Astrocyte (in vitro differentiated cells and primary cell): ENCODE data around the gene GZMM. TPM values are rescaled to one million over a fixed set of nuclear protein-coding genes. Genes with fewer than 3 reads are reported as not detected.
A peak's percentile ranks its signal among the peaks of the same experiment; 100 is the strongest.

Experiments
- DNase-seq: peaks from one replicate; pipeline ENCODE4 v3.0.0-alpha.2; 2010; ENCODE audit warnings: low read depth
- FAIRE-seq: peaks from 2 replicates; lab custom pipeline; 2011; peaks lifted over from hg19 to GRCh38; lab: Jason Lieb, UNC
- H2AFZ ChIP-seq: 2 replicates; pipeline ENCODE4 v1.6.0; 2012; ENCODE audit warnings: low read depth, low read length, inconsistent platforms
- H3K27ac ChIP-seq: 2 replicates; pipeline ENCODE4 v1.5.1; 2011; ENCODE audit warnings: low read depth, low read length, inconsistent platforms
- H3K27me3 ChIP-seq: 2 replicates; pipeline ENCODE4 v1.6.0; 2011; ENCODE audit warnings: low read length, inconsistent platforms; ENCODE audit not compliant: insufficient read depth
- H3K36me3 ChIP-seq: 2 replicates; pipeline ENCODE4 v1.5.1; 2011; ENCODE audit warnings: low read length, inconsistent platforms; ENCODE audit not compliant: insufficient read depth
- H3K4me1 ChIP-seq: 2 replicates; pipeline ENCODE4 v1.5.1; 2011; ENCODE audit warnings: low read length, inconsistent platforms; ENCODE audit not compliant: insufficient read depth
- H3K4me2 ChIP-seq: 2 replicates; pipeline ENCODE4 v1.6.0; 2012; ENCODE audit warnings: low read length, inconsistent platforms
- H3K4me3 ChIP-seq: 2 replicates; pipeline ENCODE4 v1.5.1; 2011; ENCODE audit warnings: low read depth, mild to moderate bottlenecking, low read length, inconsistent platforms; ENCODE audit not compliant: insufficient read depth
- H3K79me2 ChIP-seq: 2 replicates; pipeline ENCODE4 v1.6.0; 2012; ENCODE audit warnings: mild to moderate bottlenecking, low read length, inconsistent platforms; ENCODE audit not compliant: insufficient read depth
- H3K9ac ChIP-seq: 2 replicates; pipeline ENCODE4 v1.6.0; 2012; ENCODE audit warnings: mild to moderate bottlenecking, low read length, inconsistent platforms
- H3K9me3 ChIP-seq: 2 replicates; pipeline ENCODE4 v1.5.1; 2012; ENCODE audit warnings: low read depth, mild to moderate bottlenecking, low read length, inconsistent platforms; ENCODE audit not compliant: insufficient read depth
- H4K20me1 ChIP-seq: 2 replicates; pipeline ENCODE4 v1.6.0; 2012; ENCODE audit warnings: low read length, inconsistent platforms; ENCODE audit not compliant: insufficient read depth
- H3K27ac Mint-ChIP-seq: one replicate; pipeline ENCODE4 v1.8.0; 2021; ENCODE audit warnings: mild to moderate bottlenecking, mixed read lengths; ENCODE audit not compliant: unreplicated experiment
- H3K27me3 Mint-ChIP-seq: one replicate; pipeline ENCODE4 v1.8.0; 2021; ENCODE audit warnings: low read depth, mixed read lengths; ENCODE audit not compliant: unreplicated experiment
- H3K36me3 Mint-ChIP-seq: one replicate; pipeline ENCODE4 v1.8.0; 2021; ENCODE audit warnings: low read depth, mixed read lengths; ENCODE audit not compliant: unreplicated experiment
- H3K4me1 Mint-ChIP-seq: one replicate; pipeline ENCODE4 v1.8.0; 2021; ENCODE audit warnings: low read depth, mixed read lengths; ENCODE audit not compliant: unreplicated experiment
- H3K4me3 Mint-ChIP-seq: one replicate; pipeline ENCODE4 v1.8.0; 2021; ENCODE audit warnings: mild to moderate bottlenecking, moderate library complexity, mixed read lengths; ENCODE audit not compliant: unreplicated experiment
- H3K9me3 Mint-ChIP-seq: one replicate; pipeline ENCODE4 v1.8.0; 2021; ENCODE audit warnings: mild to moderate bottlenecking, mixed read lengths; ENCODE audit not compliant: unreplicated experiment
- EZH2 ChIP-seq: IDR thresholded peaks from 2 replicates; pipeline ENCODE4 v1.6.1; 2012; ENCODE audit warnings: mild to moderate bottlenecking, low read length, inconsistent platforms; ENCODE audit not compliant: insufficient read depth
- total RNA-seq: library from RNA; stranded (reverse); gene quantifications from 2 replicates; pipeline ENCODE4 v1.2.1, GENCODE V29; 2021
- TF ChIP-seq, protein P1 (sequence below): IDR thresholded peaks from 2 replicates; pipeline ENCODE4 v1.5.1; 2011; ENCODE audit warnings: low read depth, mild to moderate bottlenecking, inconsistent platforms, low read length, moderate library complexity; ENCODE audit not compliant: insufficient read depth

Gene GZMM
- total RNA-seq, 1 donor from 2014 or later: 0.70 TPM

DNA sequence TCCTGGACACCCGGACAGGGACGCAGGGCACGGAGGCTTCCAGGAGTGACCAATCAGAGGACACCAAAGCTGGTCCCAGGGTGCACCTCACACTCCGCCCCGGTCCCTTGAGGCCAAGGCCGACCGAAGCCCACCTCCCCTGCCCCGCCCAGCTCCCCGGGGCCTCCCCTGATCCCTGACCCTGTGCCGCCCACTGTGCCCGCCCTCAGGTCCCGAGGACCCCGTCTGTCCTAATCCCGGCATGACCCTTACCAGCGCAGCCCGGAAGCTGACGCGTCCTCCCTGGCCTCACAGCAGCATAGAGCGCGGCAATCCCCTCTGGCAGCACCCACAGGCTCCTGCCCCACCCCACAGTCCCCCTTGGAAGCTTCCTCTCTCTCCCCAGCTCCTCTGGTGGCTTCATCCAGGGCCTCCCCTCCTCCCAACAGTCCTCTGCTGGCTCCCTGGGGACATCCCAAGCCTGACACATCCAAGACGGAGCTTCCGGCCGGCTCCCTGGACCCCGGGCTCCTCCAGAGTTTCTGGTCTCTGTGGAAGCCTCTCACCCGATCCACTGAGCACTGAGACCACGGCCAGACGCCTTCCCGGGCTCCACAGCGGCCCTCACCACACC, 19.7 kb upstream of the GZMM start:
- TF ChIP-seq, protein P1, sequence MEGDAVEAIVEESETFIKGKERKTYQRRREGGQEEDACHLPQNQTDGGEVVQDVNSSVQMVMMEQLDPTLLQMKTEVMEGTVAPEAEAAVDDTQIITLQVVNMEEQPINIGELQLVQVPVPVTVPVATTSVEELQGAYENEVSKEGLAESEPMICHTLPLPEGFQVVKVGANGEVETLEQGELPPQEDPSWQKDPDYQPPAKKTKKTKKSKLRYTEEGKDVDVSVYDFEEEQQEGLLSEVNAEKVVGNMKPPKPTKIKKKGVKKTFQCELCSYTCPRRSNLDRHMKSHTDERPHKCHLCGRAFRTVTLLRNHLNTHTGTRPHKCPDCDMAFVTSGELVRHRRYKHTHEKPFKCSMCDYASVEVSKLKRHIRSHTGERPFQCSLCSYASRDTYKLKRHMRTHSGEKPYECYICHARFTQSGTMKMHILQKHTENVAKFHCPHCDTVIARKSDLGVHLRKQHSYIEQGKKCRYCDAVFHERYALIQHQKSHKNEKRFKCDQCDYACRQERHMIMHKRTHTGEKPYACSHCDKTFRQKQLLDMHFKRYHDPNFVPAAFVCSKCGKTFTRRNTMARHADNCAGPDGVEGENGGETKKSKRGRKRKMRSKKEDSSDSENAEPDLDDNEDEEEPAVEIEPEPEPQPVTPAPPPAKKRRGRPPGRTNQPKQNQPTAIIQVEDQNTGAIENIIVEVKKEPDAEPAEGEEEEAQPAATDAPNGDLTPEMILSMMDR: no peak
- no peak for TF ChIP-seq EZH2
- Histone ChIP-seq H3K9ac (no peak overlapping the region), H3K4me2 (peak overlapping the region; percentile 33), H3K79me2 (no peaks in the 10 kb centered on the region), H3K36me3 (no peaks in the 10 kb centered on the region), H2AFZ (no peak overlapping the region), H3K27me3 (no peaks in the 10 kb centered on the region), H3K9me3 (no peaks in the 10 kb centered on the region), H3K27ac (no peak overlapping the region), H4K20me1 (no peaks in the 10 kb centered on the region), H3K4me1 (no peaks in the 10 kb centered on the region), H3K4me3 (no peak overlapping the region)
- Mint-ChIP-seq H3K9me3 (no peaks in the 10 kb centered on the region), H3K4me3 (no peak overlapping the region), H3K36me3 (peaks cover 6% of the 10 kb centered on the region), H3K27me3 (peaks cover 3% of the 10 kb centered on the region), H3K4me1 (no peaks in the 10 kb centered on the region), H3K27ac (no peak overlapping the region)
- DNase-seq (no peak), FAIRE-seq (no peak)

DNA sequence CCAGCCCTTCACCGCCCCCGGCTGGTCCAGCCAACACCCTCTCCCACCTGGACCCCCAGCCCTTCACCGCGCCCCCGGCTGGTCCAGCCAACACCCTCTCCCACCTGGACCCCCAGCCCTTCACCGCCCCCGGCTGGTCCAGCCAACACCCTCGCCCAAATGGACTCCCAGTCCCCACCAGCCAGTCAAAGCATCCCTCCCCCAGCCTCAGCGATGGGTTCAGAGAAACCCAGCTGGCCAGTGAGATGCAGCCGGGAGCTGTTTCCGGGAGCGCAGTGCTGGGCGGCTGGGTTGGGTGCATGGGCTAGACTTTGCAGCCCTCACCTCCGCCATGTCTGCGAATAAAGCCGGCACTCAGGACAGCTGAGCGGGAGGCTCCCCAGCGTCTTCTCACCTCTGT, 18.8 kb upstream of the GZMM start:
- no peak overlapping the region for H2AFZ ChIP-seq
- H3K27me3 ChIP-seq: no peaks in the 10 kb centered on the region
- FAIRE-seq (no peak), DNase-seq (no peak)
- no peaks in the 10 kb centered on the region for H3K79me2 ChIP-seq
- H3K27ac ChIP-seq: no peak overlapping the region
- H3K4me3 ChIP-seq: no peak overlapping the region
- Mint-ChIP-seq H3K36me3 (peaks cover 6% of the 10 kb centered on the region), H3K27me3 (peaks cover 3% of the 10 kb centered on the region), H3K9me3 (no peaks in the 10 kb centered on the region), H3K4me1 (no peaks in the 10 kb centered on the region), H3K4me3 (no peak overlapping the region), H3K27ac (no peak overlapping the region)
- no peaks in the 10 kb centered on the region for H4K20me1 ChIP-seq
- H3K4me2 ChIP-seq: no peak overlapping the region
- H3K4me1 ChIP-seq: no peaks in the 10 kb centered on the region
- H3K9me3 ChIP-seq: no peaks in the 10 kb centered on the region
- no peaks in the 10 kb centered on the region for H3K36me3 ChIP-seq
- no peak for TF ChIP-seq EZH2
- TF ChIP-seq, protein P1: no peak
- H3K9ac ChIP-seq: no peak overlapping the region

DNA sequence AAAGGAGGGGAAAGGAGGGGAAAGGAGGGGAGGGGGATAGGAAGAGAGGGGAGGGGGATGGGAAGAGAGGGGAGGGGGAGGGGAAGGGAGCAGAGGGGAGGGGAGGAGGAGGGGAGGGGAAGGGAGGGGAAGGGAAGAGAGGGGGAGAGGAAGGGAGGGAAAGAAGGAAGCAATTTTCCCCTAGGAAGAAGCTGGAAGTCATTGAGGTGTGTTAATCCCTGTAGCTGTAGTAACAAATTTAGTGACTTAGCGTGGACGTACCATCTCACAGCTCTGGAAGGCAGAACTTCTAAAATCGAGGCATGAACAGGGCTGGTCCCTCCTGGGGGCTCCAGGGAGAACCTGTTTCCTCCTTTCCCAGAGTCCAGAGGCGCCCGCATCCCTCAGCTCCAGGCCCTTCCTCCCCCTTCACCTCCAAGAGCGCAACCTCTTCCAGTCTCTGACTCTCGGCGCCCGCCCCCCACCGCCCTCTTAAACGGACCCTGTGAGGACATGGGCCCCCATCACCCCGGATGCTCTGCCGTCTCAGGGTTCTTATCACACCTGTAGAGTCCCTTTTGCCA, 17.9 kb upstream of the GZMM start:
- peaks cover 6% of the 10 kb centered on the region for H3K36me3 Mint-ChIP-seq
- Histone ChIP-seq H3K27me3 (no peaks in the 10 kb centered on the region), H3K79me2 (no peaks in the 10 kb centered on the region), H3K4me1 (peaks cover 3% of the 10 kb centered on the region), H3K36me3 (no peaks in the 10 kb centered on the region), H3K4me3 (no peak overlapping the region), H3K27ac (no peak overlapping the region), H2AFZ (no peak overlapping the region), H4K20me1 (no peaks in the 10 kb centered on the region), H3K9me3 (no peaks in the 10 kb centered on the region), H3K4me2 (no peak overlapping the region), H3K9ac (no peak overlapping the region)
- no peak for TF ChIP-seq EZH2
- TF ChIP-seq, protein P1: no peak
- H3K9me3 Mint-ChIP-seq: no peaks in the 10 kb centered on the region
- H3K27ac Mint-ChIP-seq: no peak overlapping the region
- H3K4me1 Mint-ChIP-seq: no peaks in the 10 kb centered on the region
- peaks cover 3% of the 10 kb centered on the region for H3K27me3 Mint-ChIP-seq
- H3K4me3 Mint-ChIP-seq: no peak overlapping the region
- FAIRE-seq: no peak
- no peak for DNase-seq
